Testis (tissue), 2 donors: ENCODE results near the gene S100B.

ENCODE experiments used
- POLR2A ChIP-seq: fragments of 450-650 bp; IDR thresholded peaks from one replicate; pipeline ENCODE4 v1.6.1; 2017; ENCODE audit warnings: antibody characterized with exemption, mild to moderate bottlenecking, moderate library complexity
- TF ChIP-seq, protein P1 (sequence below), 3 experiments: fragments of 450-650 bp in 2 of 3; fragments of 200-600 bp in 1 of 3; sonication (generic) in 1 of 3; IDR thresholded peaks; one replicate each; pipeline ENCODE4 v1.5.1; 2016 to 2019; ENCODE audit warnings: antibody characterized with exemption in 3 of 3, mild to moderate bottlenecking in 2 of 3, moderate library complexity in 1 of 3

DNA sequence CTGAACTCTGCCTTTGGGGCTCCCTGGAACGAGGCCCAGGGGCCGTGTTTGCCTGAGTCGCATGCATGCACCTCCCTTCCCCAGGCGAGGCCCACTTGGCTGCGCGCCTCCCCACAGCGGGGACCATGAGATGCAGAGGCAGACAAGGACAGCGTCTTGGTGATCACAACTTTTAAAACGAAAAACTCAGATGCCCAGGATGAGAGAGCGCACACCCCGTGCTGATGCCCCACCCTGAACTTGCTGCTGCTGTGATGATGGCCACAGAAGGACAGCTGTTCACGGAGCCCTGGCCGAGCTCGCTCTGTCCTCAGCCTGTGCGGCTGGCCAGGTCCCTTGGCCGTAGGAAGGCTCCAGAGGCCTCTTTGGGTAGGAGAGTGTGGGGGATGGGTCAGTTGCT is 19.2 kb upstream of the S100B start:
- TF ChIP-seq, protein P1, sequence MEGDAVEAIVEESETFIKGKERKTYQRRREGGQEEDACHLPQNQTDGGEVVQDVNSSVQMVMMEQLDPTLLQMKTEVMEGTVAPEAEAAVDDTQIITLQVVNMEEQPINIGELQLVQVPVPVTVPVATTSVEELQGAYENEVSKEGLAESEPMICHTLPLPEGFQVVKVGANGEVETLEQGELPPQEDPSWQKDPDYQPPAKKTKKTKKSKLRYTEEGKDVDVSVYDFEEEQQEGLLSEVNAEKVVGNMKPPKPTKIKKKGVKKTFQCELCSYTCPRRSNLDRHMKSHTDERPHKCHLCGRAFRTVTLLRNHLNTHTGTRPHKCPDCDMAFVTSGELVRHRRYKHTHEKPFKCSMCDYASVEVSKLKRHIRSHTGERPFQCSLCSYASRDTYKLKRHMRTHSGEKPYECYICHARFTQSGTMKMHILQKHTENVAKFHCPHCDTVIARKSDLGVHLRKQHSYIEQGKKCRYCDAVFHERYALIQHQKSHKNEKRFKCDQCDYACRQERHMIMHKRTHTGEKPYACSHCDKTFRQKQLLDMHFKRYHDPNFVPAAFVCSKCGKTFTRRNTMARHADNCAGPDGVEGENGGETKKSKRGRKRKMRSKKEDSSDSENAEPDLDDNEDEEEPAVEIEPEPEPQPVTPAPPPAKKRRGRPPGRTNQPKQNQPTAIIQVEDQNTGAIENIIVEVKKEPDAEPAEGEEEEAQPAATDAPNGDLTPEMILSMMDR (IDR thresholded peaks at IDR 0.05): no peak
- TF ChIP-seq POLR2A: no peak
